K562 (cell line): ENCODE data around the gene FHIT. TPM values are rescaled to one million over a fixed set of nuclear protein-coding genes. Genes with fewer than 3 reads are reported as not detected.

Source experiments
- ATAC-seq: fragments of 200-7000 bp; cut with Tn5 transposase; 3 replicates; pipeline ENCODE4 v1.9.1; 2020; ENCODE audit warnings: moderate library complexity
- BruUV-seq: library from RNA; stranded (reverse); fragments of 400-500 nt; replicated peaks from 2 replicates; lab custom pipeline; 2021; lab: Mats Ljungman, UMichigan
- CTCF ChIA-PET: fragments of 300-600 bp; formaldehyde crosslinking; extraction: SDS; loops from one replicate; lab custom pipeline; 2021; ENCODE audit warnings: low intra/inter-chr PET ratio; lab: Yijun Ruan, JAX
- POLR2A ChIA-PET: fragments of 300-600, 350-650 bp; sonication (Branson Sonifier 250); formaldehyde crosslinking; extraction: SDS; loops from one replicate; lab custom pipeline; 2021; ENCODE audit warnings: antibody characterized with exemption, inconsistent platforms; lab: Yijun Ruan, JAX
- DNase-seq, 4 experiments: peaks; one replicate each; pipeline versions ENCODE4 v3.0.0 to v3.0.0-alpha.2; 2011 to 2018; ENCODE audit warnings: low spot score in 3 of 4, mixed read lengths in 3 of 4; ENCODE audit errors: extremely low read depth in 1 of 4
- FAIRE-seq: peaks from 2 replicates; lab custom pipeline; 2011; peaks lifted over from hg19 to GRCh38; lab: Jason Lieb, UNC
- H2AFZ ChIP-seq: 2 replicates; pipeline ENCODE4 v1.6.0; 2011; ENCODE audit warnings: low read depth, low read length, control low read depth, inconsistent platforms
- H3K27ac ChIP-seq: fragments of 200-600 bp; 3 replicates; pipeline ENCODE4 v1.8.0; 2011; ENCODE audit warnings: low read depth, mild to moderate bottlenecking, control low read depth, inconsistent platforms, low read length, moderate library complexity, mixed read lengths; ENCODE audit errors: extremely low read depth
- H3K27me3 ChIP-seq, 2 experiments: fragments of 300-600 bp in 1 of 2; 2 replicates in 1 of 2; 3 replicates in 1 of 2; pipeline versions ENCODE4 v1.6.0 to v1.8.0; 2011; ENCODE audit warnings: inconsistent platforms in 2 of 2, low read length in 2 of 2, mild to moderate bottlenecking in 1 of 2, mixed read lengths in 1 of 2, moderate library complexity in 1 of 2; ENCODE audit not compliant: control insufficient read depth in 2 of 2, insufficient read depth in 2 of 2
- H3K36me3 ChIP-seq: fragments of 300-600 bp; 3 replicates; pipeline ENCODE4 v1.8.0; 2011; ENCODE audit warnings: mild to moderate bottlenecking, low read length, inconsistent platforms; ENCODE audit not compliant: control insufficient read depth, insufficient read depth
- H3K4me1 ChIP-seq, 2 experiments: fragments of 200-600 bp in 1 of 2; replicated peaks in 1 of 2; 2 replicates in 1 of 2; 3 replicates in 1 of 2; pipeline versions ENCODE4 v1.5.1 to v1.8.0; 2011; ENCODE audit warnings: inconsistent platforms in 2 of 2, low read length in 2 of 2, mild to moderate bottlenecking in 1 of 2, mixed read lengths in 1 of 2, moderate library complexity in 1 of 2; ENCODE audit not compliant: control insufficient read depth in 2 of 2, insufficient read depth in 2 of 2
- H3K4me2 ChIP-seq: 2 replicates; pipeline ENCODE4 v1.6.1; 2011; ENCODE audit warnings: low read length, control low read depth, inconsistent platforms, mixed read lengths; ENCODE audit not compliant: insufficient read depth
- H3K4me3 ChIP-seq: fragments of 200-600 bp; sonication (generic), shearing (Covaris generic); 2 replicates; pipeline ENCODE4 v1.5.1; 2016; ENCODE audit warnings: control low read depth, inconsistent platforms
- H3K79me2 ChIP-seq: fragments of 200-600 bp; 3 replicates; pipeline ENCODE4 v1.8.0; 2011; ENCODE audit warnings: low read length, inconsistent platforms; ENCODE audit not compliant: control insufficient read depth, insufficient read depth
- H3K9ac ChIP-seq, 2 experiments: 2 replicates each; pipeline versions ENCODE4 v1.6.0 to v1.6.1; 2011; ENCODE audit warnings: low read depth in 2 of 2, low read length in 2 of 2, control low read depth in 1 of 2, inconsistent platforms in 1 of 2, mild to moderate bottlenecking in 1 of 2, mixed read lengths in 1 of 2; ENCODE audit not compliant: insufficient read depth in 1 of 2
- H3K9me1 ChIP-seq: one replicate; pipeline ENCODE4 v1.6.0; 2011; ENCODE audit warnings: inconsistent platforms, mild to moderate bottlenecking, low read length, moderate library complexity; ENCODE audit not compliant: control insufficient read depth, insufficient read depth
- H3K9me3 ChIP-seq: replicated peaks from 2 replicates; pipeline ENCODE4 v1.5.1; 2011; ENCODE audit warnings: low read depth, low read length, inconsistent platforms; ENCODE audit not compliant: control insufficient read depth, insufficient read depth
- H4K20me1 ChIP-seq: replicated peaks from 2 replicates; pipeline ENCODE4 v1.6.1; 2011; ENCODE audit warnings: low read length, inconsistent platforms, mixed read lengths; ENCODE audit not compliant: control insufficient read depth, insufficient read depth
- DPF2 ChIP-seq: fragments of 450-650 bp; IDR thresholded peaks from 2 replicates; pipeline ENCODE4 v1.6.1; 2016
- HDGF ChIP-seq: fragments of 450-650 bp; IDR thresholded peaks from 2 replicates; pipeline ENCODE4 v1.6.1; 2016
- MCM5 ChIP-seq: fragments of 450-650 bp; IDR thresholded peaks from 2 replicates; pipeline ENCODE4 v1.6.1; 2016; ENCODE audit warnings: low read depth
- MED1 ChIP-seq: sonication (generic); formaldehyde crosslinking; IDR thresholded peaks from 2 replicates; pipeline ENCODE4 v1.8.1; 2023; ENCODE audit warnings: missing genetic modification reagents, borderline replicate concordance
- PCBP1 ChIP-seq: fragments of 200-400 bp; formaldehyde crosslinking; IDR thresholded peaks from 2 replicates; pipeline ENCODE4 v1.6.1; 2018; ENCODE audit warnings: mild to moderate bottlenecking, low read depth, low read length; ENCODE audit not compliant: poor library complexity, severe bottlenecking
- RFX5 ChIP-seq: IDR thresholded peaks from 2 replicates; pipeline ENCODE4 v1.6.1; 2011; ENCODE audit warnings: low read depth, mild to moderate bottlenecking, improper control_type of control experiment, low read length
- ZNF77 ChIP-seq: fragments of 250-450 bp; sonication (Bioruptor Pico); IDR thresholded peaks from 2 replicates; pipeline ENCODE4 v1.5.0; 2020
- WGBS: fragments of 100-300 bp; shearing (Covaris generic); methylation state at CpG from one replicate; pipeline ENCODE4 v1.1.6; 2016; ENCODE audit warnings: low coverage, mixed read lengths; ENCODE audit not compliant: insufficient coverage; ENCODE audit errors: missing lambda C conversion rate; 5-methylcytosine and 5-hydroxymethylcytosine counted together
- in situ Hi-C: fragments of 300-500 bp; cut with MboI; formaldehyde crosslinking; loops from 4 replicates; pipeline ENCODE4 v1.15.0; 2018; ENCODE audit warnings: inconsistent platforms, mixed read lengths
- intact Hi-C: fragments of 100-400 bp; cut with micrococcal nuclease; formaldehyde crosslinking; loops from 2 replicates; pipeline ENCODE4 v1.14.2; 2022
- polyA plus RNA-seq, 8 experiments: library from polyadenylated mRNA; depleted of rRNA in 4 of 8; stranded (reverse) in 5 of 8; unstranded in 3 of 8; fragments of >200 nt; fragmentation: Nextera tagmentation in 2 of 8; fragmentation: Illumina TruSeq in 1 of 8; extraction: Ambion mirVana in 2 of 8; extraction: Trizol in 1 of 8; gene quantifications; 2 replicates each; pipeline versions ENCODE4 v1.2.1 to v1.2.3, GENCODE V29; 2011 to 2014; ENCODE audit warnings: inconsistent platforms in 1 of 8, missing spikeins in 1 of 8
- total RNA-seq, 7 experiments: library from RNA; depleted of rRNA in 6 of 7; stranded (reverse); fragments of >200 nt in 6 of 7; fragmentation: Illumina TruSeq in 2 of 7; extraction: Trizol in 2 of 7; gene quantifications; 2 replicates each; pipeline versions ENCODE4 v1.2.1 to v1.2.3, GENCODE V29; 2011 to 2021; ENCODE audit warnings: low replicate concordance in 1 of 7
- TF ChIP-seq, protein P1 (sequence below): fragments of 200-800 bp; sonication (Bioruptor generic); IDR thresholded peaks from 2 replicates; pipeline ENCODE4 v1.6.1; 2016; ENCODE audit warnings: missing genetic modification characterization, missing compliant biosample characterization
- TF ChIP-seq, protein P2 (sequence below): sonication (generic); formaldehyde crosslinking; IDR thresholded peaks from 2 replicates; pipeline ENCODE4 v1.8.1; 2023; ENCODE audit warnings: missing genetic modification reagents, mild to moderate bottlenecking, borderline replicate concordance
- TF ChIP-seq, protein P3 (sequence below): fragments of 250-450 bp; sonication (Bioruptor Pico); IDR thresholded peaks from 2 replicates; pipeline ENCODE4 v1.6.1; 2021; ENCODE audit warnings: mild to moderate bottlenecking

The FHIT gene
- total and polyA plus RNA-seq, 9 of the 15 experiments (the other 6 are each of a cell fraction or from before 2014, with no cell fraction given) = 1.7 to 9.1 (median 4.3) TPM

GRCh38 chr3:60392501-60392900 lies 858.8 kb downstream of the FHIT start (continued):
- TF ChIP-seq, protein P1, sequence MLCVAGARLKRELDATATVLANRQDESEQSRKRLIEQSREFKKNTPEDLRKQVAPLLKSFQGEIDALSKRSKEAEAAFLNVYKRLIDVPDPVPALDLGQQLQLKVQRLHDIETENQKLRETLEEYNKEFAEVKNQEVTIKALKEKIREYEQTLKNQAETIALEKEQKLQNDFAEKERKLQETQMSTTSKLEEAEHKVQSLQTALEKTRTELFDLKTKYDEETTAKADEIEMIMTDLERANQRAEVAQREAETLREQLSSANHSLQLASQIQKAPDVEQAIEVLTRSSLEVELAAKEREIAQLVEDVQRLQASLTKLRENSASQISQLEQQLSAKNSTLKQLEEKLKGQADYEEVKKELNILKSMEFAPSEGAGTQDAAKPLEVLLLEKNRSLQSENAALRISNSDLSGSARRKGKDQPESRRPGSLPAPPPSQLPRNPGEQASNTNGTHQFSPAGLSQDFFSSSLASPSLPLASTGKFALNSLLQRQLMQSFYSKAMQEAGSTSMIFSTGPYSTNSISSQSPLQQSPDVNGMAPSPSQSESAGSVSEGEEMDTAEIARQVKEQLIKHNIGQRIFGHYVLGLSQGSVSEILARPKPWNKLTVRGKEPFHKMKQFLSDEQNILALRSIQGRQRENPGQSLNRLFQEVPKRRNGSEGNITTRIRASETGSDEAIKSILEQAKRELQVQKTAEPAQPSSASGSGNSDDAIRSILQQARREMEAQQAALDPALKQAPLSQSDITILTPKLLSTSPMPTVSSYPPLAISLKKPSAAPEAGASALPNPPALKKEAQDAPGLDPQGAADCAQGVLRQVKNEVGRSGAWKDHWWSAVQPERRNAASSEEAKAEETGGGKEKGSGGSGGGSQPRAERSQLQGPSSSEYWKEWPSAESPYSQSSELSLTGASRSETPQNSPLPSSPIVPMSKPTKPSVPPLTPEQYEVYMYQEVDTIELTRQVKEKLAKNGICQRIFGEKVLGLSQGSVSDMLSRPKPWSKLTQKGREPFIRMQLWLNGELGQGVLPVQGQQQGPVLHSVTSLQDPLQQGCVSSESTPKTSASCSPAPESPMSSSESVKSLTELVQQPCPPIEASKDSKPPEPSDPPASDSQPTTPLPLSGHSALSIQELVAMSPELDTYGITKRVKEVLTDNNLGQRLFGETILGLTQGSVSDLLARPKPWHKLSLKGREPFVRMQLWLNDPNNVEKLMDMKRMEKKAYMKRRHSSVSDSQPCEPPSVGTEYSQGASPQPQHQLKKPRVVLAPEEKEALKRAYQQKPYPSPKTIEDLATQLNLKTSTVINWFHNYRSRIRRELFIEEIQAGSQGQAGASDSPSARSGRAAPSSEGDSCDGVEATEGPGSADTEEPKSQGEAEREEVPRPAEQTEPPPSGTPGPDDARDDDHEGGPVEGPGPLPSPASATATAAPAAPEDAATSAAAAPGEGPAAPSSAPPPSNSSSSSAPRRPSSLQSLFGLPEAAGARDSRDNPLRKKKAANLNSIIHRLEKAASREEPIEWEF = no peak

GRCh38 chr3:60391292-60391691 lies 860.0 kb downstream of the FHIT start:
- Histone ChIP-seq H2AFZ (no peak overlapping the region), H3K4me2 (no peak overlapping the region), H3K9me1 (no peaks in the 10 kb centered on the region), H3K27me3 (no peaks in the 10 kb centered on the region), H3K4me1 (peaks cover 0 to 3% of the 10 kb centered on the region in 2 experiments; a peak in 1 of 5 replicates), H3K4me3 (no peak overlapping the region), H3K79me2 (no peaks in the 10 kb centered on the region), H3K36me3 (no peaks in the 10 kb centered on the region), H4K20me1 (no peaks in the 10 kb centered on the region), H3K27ac (no peak overlapping the region), H3K9me3 (no peaks in the 10 kb centered on the region), H3K9ac (no peak overlapping the region)
- FAIRE-seq = no peak
- no TSS peak for BruUV-seq
- DNase-seq = no peak
- POLR2A ChIA-PET = no interaction called here
- no peak for ATAC-seq
- 7% methylated on average over 1 of the region's 1 CpG for WGBS
- in situ Hi-C loops (no loop called here), intact Hi-C loops (no loop called here)
- CTCF ChIA-PET = no interaction called here
- no peak for TF ChIP-seq RFX5
- TF ChIP-seq MED1 (CRISPR knock-in tag) = no peak
- no peak for TF ChIP-seq PCBP1
- no peak for TF ChIP-seq MCM5
- TF ChIP-seq, protein P2, sequence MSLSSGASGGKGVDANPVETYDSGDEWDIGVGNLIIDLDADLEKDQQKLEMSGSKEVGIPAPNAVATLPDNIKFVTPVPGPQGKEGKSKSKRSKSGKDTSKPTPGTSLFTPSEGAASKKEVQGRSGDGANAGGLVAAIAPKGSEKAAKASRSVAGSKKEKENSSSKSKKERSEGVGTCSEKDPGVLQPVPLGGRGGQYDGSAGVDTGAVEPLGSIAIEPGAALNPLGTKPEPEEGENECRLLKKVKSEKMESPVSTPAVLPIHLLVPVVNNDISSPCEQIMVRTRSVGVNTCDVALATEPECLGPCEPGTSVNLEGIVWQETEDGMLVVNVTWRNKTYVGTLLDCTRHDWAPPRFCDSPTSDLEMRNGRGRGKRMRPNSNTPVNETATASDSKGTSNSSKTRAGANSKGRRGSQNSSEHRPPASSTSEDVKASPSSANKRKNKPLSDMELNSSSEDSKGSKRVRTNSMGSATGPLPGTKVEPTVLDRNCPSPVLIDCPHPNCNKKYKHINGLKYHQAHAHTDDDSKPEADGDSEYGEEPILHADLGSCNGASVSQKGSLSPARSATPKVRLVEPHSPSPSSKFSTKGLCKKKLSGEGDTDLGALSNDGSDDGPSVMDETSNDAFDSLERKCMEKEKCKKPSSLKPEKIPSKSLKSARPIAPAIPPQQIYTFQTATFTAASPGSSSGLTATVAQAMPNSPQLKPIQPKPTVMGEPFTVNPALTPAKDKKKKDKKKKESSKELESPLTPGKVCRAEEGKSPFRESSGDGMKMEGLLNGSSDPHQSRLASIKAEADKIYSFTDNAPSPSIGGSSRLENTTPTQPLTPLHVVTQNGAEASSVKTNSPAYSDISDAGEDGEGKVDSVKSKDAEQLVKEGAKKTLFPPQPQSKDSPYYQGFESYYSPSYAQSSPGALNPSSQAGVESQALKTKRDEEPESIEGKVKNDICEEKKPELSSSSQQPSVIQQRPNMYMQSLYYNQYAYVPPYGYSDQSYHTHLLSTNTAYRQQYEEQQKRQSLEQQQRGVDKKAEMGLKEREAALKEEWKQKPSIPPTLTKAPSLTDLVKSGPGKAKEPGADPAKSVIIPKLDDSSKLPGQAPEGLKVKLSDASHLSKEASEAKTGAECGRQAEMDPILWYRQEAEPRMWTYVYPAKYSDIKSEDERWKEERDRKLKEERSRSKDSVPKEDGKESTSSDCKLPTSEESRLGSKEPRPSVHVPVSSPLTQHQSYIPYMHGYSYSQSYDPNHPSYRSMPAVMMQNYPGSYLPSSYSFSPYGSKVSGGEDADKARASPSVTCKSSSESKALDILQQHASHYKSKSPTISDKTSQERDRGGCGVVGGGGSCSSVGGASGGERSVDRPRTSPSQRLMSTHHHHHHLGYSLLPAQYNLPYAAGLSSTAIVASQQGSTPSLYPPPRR (CRISPR knock-in tag) = no peak
- TF ChIP-seq DPF2 = no peak
- TF ChIP-seq, protein P3, sequence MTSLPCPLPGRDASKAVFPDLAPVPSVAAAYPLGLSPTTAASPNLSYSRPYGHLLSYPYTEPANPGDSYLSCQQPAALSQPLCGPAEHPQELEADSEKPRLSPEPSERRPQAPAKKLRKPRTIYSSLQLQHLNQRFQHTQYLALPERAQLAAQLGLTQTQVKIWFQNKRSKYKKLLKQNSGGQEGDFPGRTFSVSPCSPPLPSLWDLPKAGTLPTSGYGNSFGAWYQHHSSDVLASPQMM (CRISPR knock-in tag) = no peak
- TF ChIP-seq HDGF = no peak
- TF ChIP-seq ZNF77 = no peak
